GM20000 (cell line): ENCODE results near the gene CCL4.
"Not testable (repeated sequence)": the region's sequence is repeated elsewhere in the genome, so short reads cannot be mapped to it uniquely, and the experiment has no call there.

Experiments
- DNase-seq: peaks from one replicate; pipeline ENCODE4 v3.0.0; 2012; ENCODE audit warnings: low spot score
- CTCF ChIP-seq: IDR thresholded peaks from 2 replicates; pipeline ENCODE4 v1.5.1; 2012; ENCODE audit warnings: mild to moderate bottlenecking, control low read depth; ENCODE audit errors: extremely low read depth, missing control alignments

The CCL4 gene

GRCh38 chr17:36111068-36111490 is 7.5 kb downstream of the CCL4 start:
- no peak for DNase-seq
- no peak for TF ChIP-seq CTCF

DNA sequence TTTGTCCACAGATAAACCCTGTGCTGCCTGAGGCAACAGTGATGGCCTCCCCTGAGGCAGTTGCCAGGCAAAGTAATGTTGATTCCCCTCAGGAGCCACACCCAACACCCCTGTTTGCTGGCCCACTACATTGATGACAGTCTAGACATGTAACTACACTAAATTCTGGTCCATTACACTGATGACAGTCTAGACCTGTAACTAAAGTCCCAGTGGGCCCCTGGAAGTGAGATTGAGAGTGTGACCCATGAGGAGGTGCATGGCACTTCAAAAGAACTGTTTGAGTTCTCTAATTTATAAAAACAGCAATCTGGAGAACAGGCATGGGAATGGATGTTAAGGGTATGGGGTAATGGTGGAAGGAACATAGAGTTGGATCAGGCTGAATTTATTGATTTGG is 8.9 kb downstream of the CCL4 start:
- TF ChIP-seq CTCF = no peak
- no peak for DNase-seq

DNA sequence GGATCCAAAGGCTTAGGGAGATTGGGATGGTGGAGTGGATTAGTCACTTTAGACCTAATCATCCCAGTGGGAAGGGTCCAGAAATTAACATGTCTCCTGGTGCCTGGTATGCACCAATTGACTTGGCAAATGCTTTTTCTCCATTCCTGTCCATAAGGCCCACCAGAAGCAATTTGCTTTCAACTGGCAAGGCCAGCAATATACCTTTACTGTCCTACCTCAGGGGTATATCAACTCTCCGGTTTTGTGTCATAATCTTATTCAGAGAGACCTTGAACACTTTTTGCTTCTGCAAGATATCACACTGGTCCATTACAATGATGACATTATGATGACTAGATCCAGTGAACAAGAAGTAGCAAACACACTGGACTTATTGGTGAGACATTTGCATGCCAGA is 9.5 kb downstream of the CCL4 start:
- DNase-seq = not testable (repeated sequence)

GRCh38 chr17:36114971-36115648 is 11.5 kb downstream of the CCL4 start:
- not testable (repeated sequence) for DNase-seq

GRCh38 chr17:36115649-36115977 is 12.0 kb downstream of the CCL4 start:
- DNase-seq = not testable (repeated sequence)

DNA sequence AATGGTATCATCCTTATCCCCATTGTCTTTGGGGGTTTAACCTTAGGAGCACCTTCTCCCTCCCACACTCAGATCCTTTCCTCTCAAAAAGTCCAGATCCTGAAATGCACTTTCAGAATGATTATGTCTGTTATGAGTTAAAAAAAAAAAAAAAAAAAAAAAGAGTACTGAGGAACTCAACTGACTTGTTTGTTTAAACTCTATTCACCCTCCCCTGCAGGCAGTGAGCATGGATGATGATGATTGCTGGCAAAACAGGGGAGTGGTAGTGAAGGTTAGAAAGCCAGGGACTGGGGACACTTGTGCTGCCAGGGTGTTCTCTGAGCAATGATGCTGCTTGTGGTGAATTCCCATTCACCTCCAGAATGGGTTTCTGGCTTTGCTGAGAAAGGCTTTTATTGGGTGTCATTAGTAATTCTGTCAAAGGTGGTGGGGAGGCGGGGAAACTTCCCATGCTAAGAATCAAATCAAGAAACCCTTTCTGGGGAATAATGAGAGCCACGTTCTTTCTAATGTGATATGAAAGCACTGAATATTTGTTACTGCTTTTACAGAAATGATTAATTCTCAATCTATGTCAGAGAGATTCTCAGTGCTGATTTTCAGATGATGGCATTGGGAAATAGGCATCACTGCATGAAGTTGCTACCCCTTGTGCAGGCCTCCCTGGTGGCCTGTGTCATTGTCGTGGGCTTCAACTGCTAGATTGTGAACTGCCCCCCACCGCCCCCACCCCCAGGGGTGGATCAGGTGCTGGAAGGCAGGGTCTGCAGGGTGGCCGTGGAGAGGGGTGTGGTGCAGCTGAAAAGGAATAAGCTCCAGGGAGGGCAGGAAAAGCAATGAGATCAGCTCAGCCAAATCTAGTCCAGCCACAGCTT is 14.1 kb downstream of the CCL4 start:
- TF ChIP-seq CTCF = no peak
- peak; percentile 24 for DNase-seq

GRCh38 chr17:36118477-36119353 is 15.1 kb downstream of the CCL4 start:
- DNase-seq = no peak
- no peak for TF ChIP-seq CTCF

DNA sequence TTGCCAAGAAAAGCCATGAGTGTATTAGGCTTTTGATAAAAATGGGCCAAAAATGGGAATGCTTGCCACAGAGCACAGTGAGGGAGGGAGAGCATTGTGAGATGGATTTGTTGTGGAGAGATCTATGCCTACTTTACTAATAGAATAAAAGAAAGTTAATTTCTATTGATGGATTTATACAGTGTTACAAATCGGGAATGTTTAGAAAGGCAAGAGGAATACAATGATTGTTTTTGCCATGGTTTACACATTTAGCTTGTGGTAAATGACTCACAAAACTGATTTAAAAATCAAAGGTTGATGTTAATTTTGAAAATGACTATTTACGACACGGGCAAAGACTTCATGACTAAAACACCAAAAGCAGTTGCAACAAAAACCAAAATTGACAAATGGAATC is 16.6 kb downstream of the CCL4 start:
- DNase-seq = no peak
- TF ChIP-seq CTCF = no peak

DNA sequence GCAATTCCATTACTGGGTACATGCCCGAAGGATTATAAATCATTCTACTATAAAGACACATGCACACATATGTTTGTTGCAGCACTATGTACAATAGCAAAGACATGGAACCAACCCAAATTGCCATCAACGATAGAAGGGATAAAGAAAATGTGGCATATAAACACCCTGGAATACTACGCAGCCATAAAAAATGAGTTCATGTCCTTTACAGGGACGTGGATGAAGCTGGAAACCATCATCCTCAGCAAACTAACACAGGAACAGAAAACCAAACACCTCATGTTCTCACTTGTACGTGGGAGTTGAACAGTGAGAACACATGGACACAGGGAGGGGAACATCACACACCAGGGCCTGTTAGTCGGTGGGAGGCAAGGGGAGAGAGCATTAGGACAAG is 17.5 kb downstream of the CCL4 start:
- not testable (repeated sequence) for DNase-seq
